GM18498 (cell line): Measurements from ENCODE around the gene SLC12A7.

Source experiments
- ATAC-seq: cut with Tn5 transposase; IDR thresholded peaks from one replicate; pipeline ENCODE4 v1.9.1; 2021; ENCODE audit warnings: mild to moderate bottlenecking, moderate library complexity; ENCODE audit not compliant: unreplicated experiment

The SLC12A7 gene

DNA sequence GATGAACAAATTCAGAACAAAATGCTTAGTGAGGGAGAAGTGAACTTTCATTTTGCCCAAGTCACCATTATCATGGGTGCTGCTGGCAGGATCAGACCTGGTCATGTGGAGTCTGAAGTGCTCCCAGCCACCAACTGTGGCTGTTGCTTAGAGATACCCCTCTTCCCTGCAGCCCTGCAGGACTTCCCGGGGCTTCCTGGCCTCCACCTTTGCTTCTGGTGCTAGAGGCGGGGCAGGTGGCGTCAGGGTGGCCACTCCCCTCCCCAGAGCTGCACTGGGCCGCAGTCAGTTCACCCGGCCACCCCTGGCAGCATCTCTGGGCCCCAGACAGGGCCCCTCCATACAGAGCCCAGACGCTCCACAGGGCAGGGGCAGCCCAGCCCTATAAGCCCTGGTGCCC is 30.0 kb upstream of the SLC12A7 start:
- no peak for ATAC-seq

GRCh38 chr5:1140818-1141189 is 28.9 kb upstream of the SLC12A7 start:
- ATAC-seq, result no peak

DNA sequence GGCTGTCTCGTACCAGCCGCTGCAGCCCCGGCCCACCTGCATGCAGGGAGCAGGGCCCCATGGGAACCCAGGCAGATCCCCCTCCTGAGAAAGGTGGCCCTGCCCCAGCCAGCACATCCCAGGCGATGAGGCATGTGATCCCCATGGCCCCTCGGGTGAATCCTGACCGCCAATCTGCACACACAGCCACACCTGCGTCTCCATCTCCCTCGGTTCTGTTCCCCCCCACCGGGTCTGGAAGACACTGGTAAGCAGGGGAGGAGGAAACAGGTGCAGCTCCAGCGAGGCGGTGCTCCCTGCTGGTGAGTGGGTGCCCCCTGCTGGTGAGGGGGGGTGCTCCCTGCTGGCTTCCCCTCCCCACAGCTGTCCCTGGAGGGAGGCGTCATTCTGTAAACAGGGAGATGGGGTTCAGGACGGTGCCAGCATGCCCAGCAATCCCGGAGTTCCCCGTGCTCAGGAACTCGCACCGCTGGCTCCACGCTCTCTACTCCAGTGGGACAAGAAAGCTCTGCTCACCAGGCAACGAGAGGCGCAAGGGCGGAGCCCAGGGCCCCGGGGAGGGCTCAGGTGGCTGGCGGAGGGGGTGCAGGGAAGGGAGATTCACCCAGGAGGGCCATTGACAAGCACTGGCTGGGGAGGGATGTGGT is 28.4 kb upstream of the SLC12A7 start:
- peak; percentile 75 for ATAC-seq

GRCh38 chr5:1139331-1140170 is 27.7 kb upstream of the SLC12A7 start:
- no peak for ATAC-seq

DNA sequence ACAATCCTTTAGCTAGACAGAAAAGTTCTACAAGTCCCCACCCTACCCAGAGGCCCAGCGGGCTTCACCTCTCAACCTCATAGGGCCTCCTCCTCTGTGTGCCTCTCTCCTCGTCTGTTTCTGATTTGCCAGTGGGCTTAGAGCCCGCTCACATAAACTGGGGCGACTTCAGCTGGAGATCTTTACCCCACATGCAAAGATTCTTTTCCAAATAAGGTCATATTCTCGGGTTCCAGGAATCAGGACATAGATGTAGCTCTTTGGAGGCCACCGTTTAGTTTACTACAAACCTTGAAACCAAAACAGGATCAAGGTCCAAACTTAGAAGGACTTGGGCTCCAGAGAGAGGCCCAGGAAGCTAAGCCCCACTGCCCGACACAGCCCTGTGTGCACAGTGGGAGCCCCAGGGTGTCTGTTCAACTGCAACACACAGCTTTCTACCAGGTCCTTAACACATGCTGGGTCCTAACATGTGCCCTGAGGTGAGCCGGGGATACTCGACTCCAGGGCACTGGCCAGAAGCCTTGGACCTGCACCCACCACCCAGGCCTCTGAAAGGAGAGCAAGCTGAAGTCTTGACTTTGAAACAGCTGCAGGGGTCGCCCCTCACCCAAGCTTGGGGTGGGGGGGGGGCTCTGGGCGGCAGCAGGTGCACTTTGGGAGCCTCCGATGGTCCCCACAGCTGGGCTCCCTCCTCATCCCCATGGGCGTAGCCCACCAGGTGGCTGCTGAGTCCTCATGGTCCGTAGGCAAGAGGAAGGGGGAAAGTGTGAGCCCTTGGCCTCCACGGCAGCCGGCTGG is 26.8 kb upstream of the SLC12A7 start:
- no peak for ATAC-seq

- ATAC-seq, result no peak
Measured at GRCh38 chr5:1137567-1138444, 25.9 kb upstream of the SLC12A7 start.

DNA sequence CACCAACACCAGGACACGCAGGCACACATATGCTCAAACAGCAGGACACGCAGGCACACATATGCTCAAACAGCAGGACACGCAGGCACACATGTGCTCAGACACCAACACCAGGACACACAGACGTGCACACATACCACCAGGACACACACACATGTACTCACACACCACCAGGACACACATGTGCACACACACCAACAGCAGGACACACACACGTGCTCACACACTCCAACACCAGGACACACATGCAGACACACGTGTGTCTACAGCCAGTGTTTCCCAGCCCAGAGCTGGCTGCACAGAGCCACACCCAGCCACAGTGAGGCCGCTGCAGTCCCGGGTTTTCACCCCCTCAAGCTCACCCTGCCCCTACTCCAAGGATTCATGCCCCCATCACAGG is 25.0 kb upstream of the SLC12A7 start:
- ATAC-seq, result no peak

- no peak for ATAC-seq
Measured at GRCh38 chr5:1135696-1136525, 24.0 kb upstream of the SLC12A7 start.

- ATAC-seq, result peak; percentile 75
Measured at GRCh38 chr5:1134478-1134877, 22.6 kb upstream of the SLC12A7 start.

- ATAC-seq, result no peak
Measured at GRCh38 chr5:1133510-1134201, 21.8 kb upstream of the SLC12A7 start.

- ATAC-seq, result no peak
Measured at GRCh38 chr5:1133108-1133507, 21.2 kb upstream of the SLC12A7 start.

GRCh38 chr5:1132570-1132969 is 20.7 kb upstream of the SLC12A7 start:
- ATAC-seq, result no peak

DNA sequence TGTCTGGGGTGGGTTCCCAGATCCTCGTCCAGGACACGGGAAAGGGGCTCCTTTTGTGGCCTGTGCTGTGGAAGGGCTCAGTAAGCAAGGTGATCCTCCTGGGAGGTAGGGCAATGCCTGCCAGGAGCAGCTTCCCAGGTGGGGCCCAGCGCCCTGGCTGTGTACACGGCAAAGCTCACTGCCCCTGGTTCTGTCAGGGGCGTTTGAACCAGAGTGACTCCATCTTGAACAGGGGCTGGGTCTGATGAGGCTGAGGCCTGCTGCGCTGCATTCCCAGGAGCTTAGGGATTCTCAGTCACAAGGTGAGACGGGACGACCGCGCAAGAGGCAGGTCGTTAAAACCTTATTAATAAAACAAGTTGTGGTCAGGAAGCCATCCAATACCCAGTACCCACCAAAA is 19.9 kb upstream of the SLC12A7 start:
- ATAC-seq, result no peak

- ATAC-seq, result no peak
Measured at GRCh38 chr5:1131191-1131621, 19.3 kb upstream of the SLC12A7 start.

DNA sequence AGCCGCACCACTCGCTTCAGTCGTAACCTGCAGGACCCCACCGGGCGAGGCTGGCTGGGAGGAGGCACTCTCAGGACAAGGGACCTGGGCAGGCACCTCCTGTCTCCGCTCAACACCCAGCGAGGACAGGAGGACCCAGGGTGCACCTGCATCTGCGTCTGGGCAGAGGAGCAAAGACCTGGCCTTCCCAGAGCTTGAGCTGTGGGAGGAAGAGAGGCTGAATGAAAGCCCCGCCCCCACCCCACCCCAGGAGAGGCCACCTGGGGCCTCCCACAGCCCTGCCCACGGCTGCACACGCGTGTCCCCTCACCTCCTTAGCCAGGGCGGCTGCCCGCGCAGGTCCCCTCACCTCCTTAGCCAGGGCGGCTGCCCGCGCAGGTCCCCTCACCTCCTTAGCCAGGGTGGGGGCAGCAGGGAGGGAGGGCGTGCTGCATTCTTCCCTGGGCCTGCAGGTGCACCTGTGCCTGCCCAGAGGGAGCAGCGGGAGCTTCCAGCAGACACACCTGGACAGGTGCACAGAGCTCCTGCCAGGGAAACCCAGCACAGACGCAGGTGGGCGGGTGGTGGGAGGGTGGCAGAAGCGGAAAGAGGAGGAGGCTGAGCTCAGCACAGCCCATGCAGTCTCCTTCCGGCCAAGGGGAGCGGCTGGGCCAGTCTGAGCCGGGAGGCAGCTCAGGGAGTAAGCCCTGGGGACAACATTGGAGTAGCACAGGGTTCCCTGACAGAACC is 18.5 kb upstream of the SLC12A7 start:
- ATAC-seq, result no peak

GRCh38 chr5:1129711-1130055 is 17.8 kb upstream of the SLC12A7 start:
- no peak for ATAC-seq

DNA sequence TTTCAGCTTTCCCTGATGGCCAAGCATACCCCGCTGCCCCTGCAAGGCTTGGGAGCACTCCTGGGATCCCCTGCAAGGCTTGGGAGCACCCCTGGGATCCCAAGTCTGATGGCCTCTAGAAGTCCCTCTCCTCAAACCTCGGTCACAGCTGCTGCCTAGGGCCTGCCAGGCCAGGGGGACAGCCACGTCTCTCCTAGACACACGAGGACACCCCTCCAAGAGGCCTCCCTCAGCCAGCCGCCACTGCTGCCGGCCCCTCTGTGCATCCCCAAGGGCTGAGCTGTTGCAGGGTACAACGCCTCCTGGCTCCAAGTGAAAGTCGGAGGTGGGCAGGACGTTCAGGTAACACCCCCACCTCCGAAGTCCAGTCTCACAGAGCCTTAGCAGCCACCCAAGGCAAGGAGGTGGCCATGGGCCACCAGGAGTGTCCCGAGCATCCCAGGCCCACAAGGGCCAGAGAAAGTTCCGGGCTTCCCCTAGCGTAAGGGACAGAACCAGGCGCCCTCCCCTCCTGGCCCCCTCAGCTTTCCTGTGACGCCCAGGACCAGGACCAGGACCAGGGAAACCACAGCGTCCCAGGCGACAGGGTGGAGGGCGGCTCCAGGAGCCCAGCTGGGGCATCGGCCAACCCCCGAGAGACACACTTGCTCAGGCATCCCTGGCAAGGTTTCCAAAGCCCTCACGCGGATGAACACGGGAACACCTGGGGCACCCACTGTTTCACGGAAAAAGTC is 17.3 kb upstream of the SLC12A7 start:
- ATAC-seq, result no peak
